ENCODE results near the gene SMOC1.

GRCh38 chr14:69959136-69959535 lies 79.9 kb downstream of the SMOC1 start:
- TF ChIP-seq YY1 (IDR thresholded peaks at IDR 0.05; ENCODE audit: insufficient read depth, insufficient read length) (no peak), ZNF274 (IDR thresholded peaks at IDR 0.05; ENCODE audit: low read depth, low read length) (no peak), SUZ12 (IDR thresholded peaks at IDR 0.05; ENCODE audit: extremely low read depth, insufficient read depth, insufficient read length) (no peak)
